Mucosa of descending colon (tissue), 3 donors: Measurements from ENCODE around the gene NFASC. TPM values are rescaled to one million over a fixed set of nuclear protein-coding genes. Genes with fewer than 3 reads are reported as not detected.

ENCODE experiments used
- ATAC-seq: fragments of 200-7000 bp; cut with Tn5 transposase; one replicate; pipeline ENCODE4 v1.9.1; 2020; ENCODE audit warnings: mild to moderate bottlenecking, moderate library complexity
- DNase-seq, 3 donors: peaks; one replicate each; pipeline ENCODE4 v3.0.0-alpha.2; 2020
- H3K36me3 ChIP-seq: fragments of 200-600 bp; one replicate; pipeline ENCODE4 v1.8.0; 2021; ENCODE audit warnings: low read depth, mild to moderate bottlenecking
- H3K4me1 ChIP-seq: fragments of 200-600 bp; one replicate; pipeline ENCODE4 v1.8.0; 2021; ENCODE audit warnings: low read depth, mild to moderate bottlenecking
- H3K4me3 ChIP-seq: fragments of 200-600 bp; one replicate; pipeline ENCODE4 v1.8.0; 2021; ENCODE audit warnings: mild to moderate bottlenecking
- H3K9me3 ChIP-seq: fragments of 200-600 bp; one replicate; pipeline ENCODE4 v1.8.0; 2021; ENCODE audit warnings: mild to moderate bottlenecking
- intact Hi-C, 2 donors: fragments of 100-400 bp; cut with DNase I in 1 of 2; cut with micrococcal nuclease in 1 of 2; formaldehyde crosslinking; loops; one replicate each; pipeline versions ENCODE4 v1.11.0 to v1.11.1; 2022; cut with DNase I, micrococcal nuclease
- total RNA-seq, 3 donors: library from RNA; stranded (reverse); fragmentation: NEBNext Ultra II Directional in 2 of 3; extraction: Animal tissue kit (Norgen Biotek cat#: 25700) in 2 of 3; gene quantifications; one replicate each; pipeline versions ENCODE4 v1.2.1 to v1.2.4, GENCODE V29; 2021 to 2023
- TF ChIP-seq, protein P1 (sequence below): fragments of 200-600 bp; IDR thresholded peaks from one replicate; pipeline ENCODE4 v1.8.0; 2022; ENCODE audit warnings: antibody characterized with exemption, mild to moderate bottlenecking
- donor health status: DM: no; HTN: no; CAD: no; lungs with moderate emphysema.
- donor health status: DM: no; HTN: no; CAD: no.
- donor health status: DM: no; HTN: yes; CAD: no.

The NFASC gene
- total RNA-seq, 3 donors from 2014 or later: 12.3 to 27.6 (median 22.7) TPM

GRCh38 chr1:205024679-205025078, 154.0 kb downstream of the NFASC start:
- no peaks in the 10 kb centered on the region for H3K9me3 ChIP-seq
- H3K4me3 ChIP-seq: no peak overlapping the region
- TF ChIP-seq, protein P1, sequence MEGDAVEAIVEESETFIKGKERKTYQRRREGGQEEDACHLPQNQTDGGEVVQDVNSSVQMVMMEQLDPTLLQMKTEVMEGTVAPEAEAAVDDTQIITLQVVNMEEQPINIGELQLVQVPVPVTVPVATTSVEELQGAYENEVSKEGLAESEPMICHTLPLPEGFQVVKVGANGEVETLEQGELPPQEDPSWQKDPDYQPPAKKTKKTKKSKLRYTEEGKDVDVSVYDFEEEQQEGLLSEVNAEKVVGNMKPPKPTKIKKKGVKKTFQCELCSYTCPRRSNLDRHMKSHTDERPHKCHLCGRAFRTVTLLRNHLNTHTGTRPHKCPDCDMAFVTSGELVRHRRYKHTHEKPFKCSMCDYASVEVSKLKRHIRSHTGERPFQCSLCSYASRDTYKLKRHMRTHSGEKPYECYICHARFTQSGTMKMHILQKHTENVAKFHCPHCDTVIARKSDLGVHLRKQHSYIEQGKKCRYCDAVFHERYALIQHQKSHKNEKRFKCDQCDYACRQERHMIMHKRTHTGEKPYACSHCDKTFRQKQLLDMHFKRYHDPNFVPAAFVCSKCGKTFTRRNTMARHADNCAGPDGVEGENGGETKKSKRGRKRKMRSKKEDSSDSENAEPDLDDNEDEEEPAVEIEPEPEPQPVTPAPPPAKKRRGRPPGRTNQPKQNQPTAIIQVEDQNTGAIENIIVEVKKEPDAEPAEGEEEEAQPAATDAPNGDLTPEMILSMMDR: no peak
- H3K4me1 ChIP-seq: no peaks in the 10 kb centered on the region
- intact Hi-C loops: no loop called here
- no peak for ATAC-seq
- DNase-seq: no peak
- no peaks in the 10 kb centered on the region for H3K36me3 ChIP-seq

DNA sequence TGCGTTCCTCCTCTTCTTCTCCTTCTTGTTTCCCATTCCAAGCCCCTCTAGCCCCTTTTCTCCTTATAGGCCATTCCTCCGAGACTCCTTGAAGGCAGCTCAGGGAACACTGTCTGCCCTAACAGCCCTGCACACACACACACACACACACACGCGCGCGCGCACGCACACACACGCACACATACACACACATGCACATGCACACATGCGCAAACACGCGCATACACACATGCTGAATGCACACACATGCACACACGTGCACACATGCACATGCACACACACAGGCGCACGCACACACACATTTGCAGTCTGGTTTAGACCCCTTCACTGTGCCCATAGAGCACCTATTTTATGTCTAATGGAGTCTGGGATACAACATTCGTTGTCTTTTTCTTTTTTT, 154.6 kb downstream of the NFASC start:
- ATAC-seq (no peak), DNase-seq (no peak)
- intact Hi-C loops: no loop called here
- Histone ChIP-seq H3K9me3 (no peaks in the 10 kb centered on the region), H3K36me3 (no peaks in the 10 kb centered on the region), H3K4me1 (no peaks in the 10 kb centered on the region), H3K4me3 (no peak overlapping the region)
- TF ChIP-seq, protein P1: no peak

- TF ChIP-seq, protein P1: no peak
- DNase-seq (no peak), ATAC-seq (no peak)
- no peaks in the 10 kb centered on the region for H3K9me3 ChIP-seq
- no peak overlapping the region for H3K4me3 ChIP-seq
- no peaks in the 10 kb centered on the region for H3K4me1 ChIP-seq
- intact Hi-C loops: no loop called here
- no peaks in the 10 kb centered on the region for H3K36me3 ChIP-seq
Observed at GRCh38 chr1:205026181-205026580, 155.5 kb downstream of the NFASC start.

- Histone ChIP-seq H3K4me3 (no peak overlapping the region), H3K4me1 (no peaks in the 10 kb centered on the region), H3K36me3 (no peaks in the 10 kb centered on the region), H3K9me3 (no peaks in the 10 kb centered on the region)
- DNase-seq (no peak), ATAC-seq (no peak)
- TF ChIP-seq, protein P1: no peak
- intact Hi-C loops: no loop called here
Observed at GRCh38 chr1:205028390-205028789, 157.7 kb downstream of the NFASC start.

DNA sequence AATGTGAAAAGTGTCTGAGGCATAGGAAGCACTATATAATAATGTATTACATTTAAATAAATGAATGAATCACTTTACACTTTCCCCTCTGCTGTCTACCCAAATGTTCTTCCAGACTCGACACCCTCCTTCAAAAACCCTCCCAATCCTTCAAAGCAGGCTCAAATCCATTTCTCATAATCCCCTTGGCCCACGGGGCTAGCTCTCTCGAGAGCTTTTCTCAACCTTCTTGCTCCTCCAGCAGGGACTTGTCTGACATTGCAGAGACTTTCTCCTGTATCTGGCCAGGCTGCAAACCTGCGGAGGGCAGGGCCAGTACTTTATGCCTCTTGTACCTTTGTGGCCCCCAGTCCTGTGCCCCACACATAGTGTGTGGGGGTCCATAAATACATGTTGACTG, 158.3 kb downstream of the NFASC start:
- ATAC-seq: no peak
- no peak for DNase-seq
- Histone ChIP-seq H3K4me3 (no peak overlapping the region), H3K9me3 (no peaks in the 10 kb centered on the region), H3K36me3 (no peaks in the 10 kb centered on the region), H3K4me1 (no peaks in the 10 kb centered on the region)
- intact Hi-C loops: no loop called here
- TF ChIP-seq, protein P1: no peak

DNA sequence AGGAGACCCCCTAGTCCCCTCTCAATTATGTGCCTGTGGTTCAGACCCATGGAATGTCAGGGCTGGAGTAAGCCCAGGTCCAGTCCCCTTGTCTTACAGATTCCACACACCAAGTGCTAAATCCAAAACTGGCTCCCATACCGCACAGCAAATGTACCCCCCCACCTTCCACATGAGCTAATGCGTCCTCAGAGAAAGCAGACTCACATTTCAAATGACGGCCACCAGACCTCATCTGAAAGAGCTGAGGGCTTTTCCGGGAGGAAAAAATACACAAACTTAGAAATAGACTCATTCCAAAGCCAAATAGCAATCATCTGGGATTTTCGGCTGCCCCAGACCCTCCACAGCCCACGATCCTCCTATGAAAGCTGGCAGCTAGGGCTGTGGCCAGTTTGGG, 159.6 kb downstream of the NFASC start:
- no peak overlapping the region for H3K4me3 ChIP-seq
- intact Hi-C loops: no loop called here
- DNase-seq (no peak), ATAC-seq (no peak)
- no peaks in the 10 kb centered on the region for H3K4me1 ChIP-seq
- no peaks in the 10 kb centered on the region for H3K36me3 ChIP-seq
- TF ChIP-seq, protein P1: no peak
- no peaks in the 10 kb centered on the region for H3K9me3 ChIP-seq
